Body of pancreas (tissue), 4 donors: Measurements from ENCODE around the gene PAK6.

ENCODE experiments used
- POLR2A ChIP-seq, 3 donors: fragments of 450-650 bp; IDR thresholded peaks; one replicate each; pipeline ENCODE4 v1.6.1; 2016; ENCODE audit warnings: antibody characterized with exemption in 3 of 3, mild to moderate bottlenecking in 2 of 3
- TF ChIP-seq, protein P1 (sequence below), 7 experiments: fragments of 450-650 bp in 4 of 7; fragments of 200-600 bp in 3 of 7; sonication (generic) in 3 of 7; IDR thresholded peaks; one replicate each; pipeline ENCODE4 v1.5.1; 2016 to 2019; ENCODE audit warnings: antibody characterized with exemption in 7 of 7

DNA sequence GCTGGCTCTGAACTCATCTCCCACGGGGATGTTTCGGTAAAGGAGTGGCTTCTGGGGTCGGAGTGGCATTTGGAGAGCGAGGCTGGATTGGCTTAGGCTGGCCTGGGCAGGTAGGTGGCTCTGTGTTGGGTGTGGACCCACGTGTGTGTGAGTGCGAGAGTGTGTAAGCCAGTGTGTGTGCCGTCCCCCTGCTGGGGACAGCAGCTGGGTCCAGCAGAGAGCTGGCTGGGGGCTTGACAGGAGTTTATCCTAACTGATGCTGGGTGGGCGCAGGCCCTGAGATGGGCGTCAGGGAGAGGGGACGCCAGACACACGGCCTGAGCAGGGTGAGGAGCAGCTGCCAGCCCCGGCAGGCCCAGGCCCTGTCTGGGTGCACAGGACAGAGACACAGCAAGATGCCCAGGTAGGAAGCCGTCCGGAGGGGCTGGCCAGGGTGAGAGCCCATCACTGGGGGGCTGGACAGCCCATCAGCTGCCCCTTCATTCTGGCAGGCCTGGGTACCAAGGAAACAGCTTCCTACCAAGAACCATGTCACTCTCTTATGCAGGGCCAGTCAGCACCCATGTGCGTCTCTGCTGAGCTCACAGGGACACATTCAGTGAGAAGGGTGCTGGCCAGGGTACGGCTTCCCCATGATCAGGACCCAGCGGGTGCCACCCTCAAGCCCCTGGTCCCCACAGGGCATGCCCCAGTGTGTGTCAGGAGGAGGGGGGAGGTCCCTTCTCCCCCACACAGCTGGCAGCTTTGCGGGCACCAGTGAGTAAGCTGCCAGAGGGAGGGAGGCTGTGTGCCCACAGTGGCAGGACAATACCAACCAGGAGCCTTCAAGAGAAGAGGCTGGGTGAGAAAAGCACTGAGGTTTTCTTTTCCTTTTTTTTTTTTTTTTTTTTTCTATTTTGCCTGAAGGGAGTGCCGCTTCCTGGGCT is 1.1 kb downstream of the PAK6 start:
- TF ChIP-seq POLR2A (IDR thresholded peaks at IDR 0.05), result no peak
- TF ChIP-seq, protein P1, sequence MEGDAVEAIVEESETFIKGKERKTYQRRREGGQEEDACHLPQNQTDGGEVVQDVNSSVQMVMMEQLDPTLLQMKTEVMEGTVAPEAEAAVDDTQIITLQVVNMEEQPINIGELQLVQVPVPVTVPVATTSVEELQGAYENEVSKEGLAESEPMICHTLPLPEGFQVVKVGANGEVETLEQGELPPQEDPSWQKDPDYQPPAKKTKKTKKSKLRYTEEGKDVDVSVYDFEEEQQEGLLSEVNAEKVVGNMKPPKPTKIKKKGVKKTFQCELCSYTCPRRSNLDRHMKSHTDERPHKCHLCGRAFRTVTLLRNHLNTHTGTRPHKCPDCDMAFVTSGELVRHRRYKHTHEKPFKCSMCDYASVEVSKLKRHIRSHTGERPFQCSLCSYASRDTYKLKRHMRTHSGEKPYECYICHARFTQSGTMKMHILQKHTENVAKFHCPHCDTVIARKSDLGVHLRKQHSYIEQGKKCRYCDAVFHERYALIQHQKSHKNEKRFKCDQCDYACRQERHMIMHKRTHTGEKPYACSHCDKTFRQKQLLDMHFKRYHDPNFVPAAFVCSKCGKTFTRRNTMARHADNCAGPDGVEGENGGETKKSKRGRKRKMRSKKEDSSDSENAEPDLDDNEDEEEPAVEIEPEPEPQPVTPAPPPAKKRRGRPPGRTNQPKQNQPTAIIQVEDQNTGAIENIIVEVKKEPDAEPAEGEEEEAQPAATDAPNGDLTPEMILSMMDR (IDR thresholded peaks at IDR 0.05), result no peak
